ENCODE results near the gene RCOR1. TPM values are rescaled to one million over a fixed set of nuclear protein-coding genes. Genes with fewer than 3 reads are reported as not detected.

The RCOR1 gene
- total and polyA plus RNA-seq, 11 donors: 2.7 to 20.9 (median 12.1) TPM

DNA sequence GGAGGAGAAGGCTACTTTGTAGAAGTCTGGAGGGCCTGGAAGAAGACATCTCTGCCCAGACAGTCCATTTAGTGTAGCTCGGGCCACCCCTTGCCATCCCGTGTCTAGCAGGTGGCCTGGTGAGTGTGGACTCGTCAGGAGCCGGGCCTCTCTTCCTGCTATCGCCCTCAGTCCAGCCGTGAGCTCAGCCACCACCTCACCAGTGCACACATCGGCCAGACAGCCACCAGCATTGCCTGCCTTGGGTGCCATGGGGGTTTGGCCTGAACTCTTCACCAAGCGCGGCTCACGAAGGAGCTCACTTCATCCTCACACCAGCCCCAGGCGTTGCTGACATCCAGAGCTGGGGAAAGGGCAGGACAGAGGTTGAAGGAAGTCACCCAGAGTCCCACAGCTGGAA is 165.2 kb downstream of the RCOR1 start:
- WGBS, 4 donors: 89 to 92% (median 91%) methylated on average over 4 to 11 of the region's 11 CpGs
- H3K27me3 ChIP-seq: peaks cover 0 to 13% (median 0%) of the 10 kb centered on the region in 9 donors
- no peaks in the 10 kb centered on the region for H3K9me3 ChIP-seq
- no peak overlapping the region for H3K27ac ChIP-seq
- ATAC-seq (no peak), DNase-seq (no peak)
- no peak for TF ChIP-seq POLR2A (IDR thresholded peaks at IDR 0.05)
- TF ChIP-seq, protein P1, sequence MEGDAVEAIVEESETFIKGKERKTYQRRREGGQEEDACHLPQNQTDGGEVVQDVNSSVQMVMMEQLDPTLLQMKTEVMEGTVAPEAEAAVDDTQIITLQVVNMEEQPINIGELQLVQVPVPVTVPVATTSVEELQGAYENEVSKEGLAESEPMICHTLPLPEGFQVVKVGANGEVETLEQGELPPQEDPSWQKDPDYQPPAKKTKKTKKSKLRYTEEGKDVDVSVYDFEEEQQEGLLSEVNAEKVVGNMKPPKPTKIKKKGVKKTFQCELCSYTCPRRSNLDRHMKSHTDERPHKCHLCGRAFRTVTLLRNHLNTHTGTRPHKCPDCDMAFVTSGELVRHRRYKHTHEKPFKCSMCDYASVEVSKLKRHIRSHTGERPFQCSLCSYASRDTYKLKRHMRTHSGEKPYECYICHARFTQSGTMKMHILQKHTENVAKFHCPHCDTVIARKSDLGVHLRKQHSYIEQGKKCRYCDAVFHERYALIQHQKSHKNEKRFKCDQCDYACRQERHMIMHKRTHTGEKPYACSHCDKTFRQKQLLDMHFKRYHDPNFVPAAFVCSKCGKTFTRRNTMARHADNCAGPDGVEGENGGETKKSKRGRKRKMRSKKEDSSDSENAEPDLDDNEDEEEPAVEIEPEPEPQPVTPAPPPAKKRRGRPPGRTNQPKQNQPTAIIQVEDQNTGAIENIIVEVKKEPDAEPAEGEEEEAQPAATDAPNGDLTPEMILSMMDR (IDR thresholded peaks at IDR 0.05): no peak
- no peak overlapping the region for H3K4me3 ChIP-seq
- peaks cover 0 to 6% (median 0%) of the 10 kb centered on the region in 12 donors for H3K4me1 ChIP-seq
- no peaks in the 10 kb centered on the region for H3K36me3 ChIP-seq
- intact Hi-C loops (cut with DNase I): no loop called here

DNA sequence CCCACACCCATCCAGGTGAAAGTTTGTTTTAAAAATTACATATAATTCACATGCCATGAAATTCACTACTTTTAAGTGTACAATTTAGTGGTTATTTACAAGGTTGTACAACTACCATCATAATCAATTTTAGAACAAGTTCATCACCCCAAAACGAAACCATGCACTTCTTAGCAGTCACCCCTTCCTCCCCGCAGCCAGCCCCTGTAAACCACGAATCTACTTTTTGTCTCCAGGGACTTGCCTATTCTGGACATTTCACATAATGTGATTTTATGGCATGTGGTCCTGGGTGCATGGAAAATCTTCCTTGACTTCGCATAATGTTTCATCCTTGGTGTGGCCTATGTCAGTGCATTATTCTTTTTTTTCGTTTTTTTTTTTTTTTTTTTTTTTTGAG is 165.6 kb downstream of the RCOR1 start:
- peaks cover 0 to 13% (median 0%) of the 10 kb centered on the region in 9 donors for H3K27me3 ChIP-seq
- ATAC-seq (no peak), DNase-seq (no peak)
- intact Hi-C loops (cut with DNase I): no loop called here
- no peak overlapping the region for H3K27ac ChIP-seq
- no peak overlapping the region for H3K4me3 ChIP-seq
- peaks cover 0 to 6% (median 0%) of the 10 kb centered on the region in 12 donors for H3K4me1 ChIP-seq
- H3K36me3 ChIP-seq: no peaks in the 10 kb centered on the region
- no peaks in the 10 kb centered on the region for H3K9me3 ChIP-seq
- no peak for TF ChIP-seq POLR2A (IDR thresholded peaks at IDR 0.05)
- TF ChIP-seq, protein P1 (IDR thresholded peaks at IDR 0.05): no peak
- 84 to 88% (median 85%) methylated on average over 5 of the region's 5 CpGs for WGBS, 4 donors

DNA sequence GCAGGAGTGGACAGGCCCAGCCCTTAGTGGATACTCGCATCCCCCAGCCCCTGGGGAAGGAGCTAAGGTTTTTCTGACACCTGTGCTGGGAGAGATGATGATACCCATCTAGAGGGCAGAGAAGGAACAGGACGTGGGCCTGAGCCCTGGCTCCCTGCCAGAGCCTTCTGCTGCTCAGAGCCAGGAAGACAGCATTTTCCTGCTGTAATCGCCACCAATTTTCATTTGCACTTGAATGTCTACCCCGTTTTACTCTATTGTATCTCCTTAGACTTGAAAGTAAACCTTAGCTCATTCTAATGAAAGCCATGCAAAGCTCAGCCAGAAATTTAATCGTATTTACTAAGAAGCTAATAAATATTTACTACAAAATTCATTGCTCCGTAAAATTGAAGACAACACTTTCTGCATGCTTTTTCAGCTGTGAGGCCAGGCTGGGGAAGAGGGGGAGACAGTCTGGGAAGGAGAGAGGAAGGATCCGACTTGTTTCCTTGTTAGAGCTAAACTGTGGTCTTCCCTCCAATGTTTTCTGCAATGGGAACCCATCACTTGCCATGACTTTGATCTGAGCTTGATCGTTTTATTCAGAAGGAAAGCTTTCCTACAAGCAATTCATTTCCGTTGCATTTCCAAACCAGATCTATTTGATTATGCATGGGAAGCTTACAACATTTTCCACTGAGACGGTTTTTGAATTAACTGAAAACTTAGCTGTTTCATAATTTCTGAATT is 167.2 kb downstream of the RCOR1 start:
- Histone ChIP-seq H3K9me3 (no peaks in the 10 kb centered on the region), H3K4me1 (peaks cover 0 to 6% (median 0%) of the 10 kb centered on the region in 12 donors), H3K27ac (no peak overlapping the region), H3K36me3 (no peaks in the 10 kb centered on the region), H3K27me3 (peaks cover 0 to 13% (median 0%) of the 10 kb centered on the region in 9 donors), H3K4me3 (no peak overlapping the region)
- intact Hi-C loops (cut with DNase I): no loop called here
- TF ChIP-seq, protein P1 (IDR thresholded peaks at IDR 0.05): no peak
- TF ChIP-seq POLR2A (IDR thresholded peaks at IDR 0.05): no peak
- ATAC-seq (no peak), DNase-seq (no peak)
- 61 to 66% (median 63%) methylated on average over 10 of the region's 10 CpGs for WGBS, 4 donors

DNA sequence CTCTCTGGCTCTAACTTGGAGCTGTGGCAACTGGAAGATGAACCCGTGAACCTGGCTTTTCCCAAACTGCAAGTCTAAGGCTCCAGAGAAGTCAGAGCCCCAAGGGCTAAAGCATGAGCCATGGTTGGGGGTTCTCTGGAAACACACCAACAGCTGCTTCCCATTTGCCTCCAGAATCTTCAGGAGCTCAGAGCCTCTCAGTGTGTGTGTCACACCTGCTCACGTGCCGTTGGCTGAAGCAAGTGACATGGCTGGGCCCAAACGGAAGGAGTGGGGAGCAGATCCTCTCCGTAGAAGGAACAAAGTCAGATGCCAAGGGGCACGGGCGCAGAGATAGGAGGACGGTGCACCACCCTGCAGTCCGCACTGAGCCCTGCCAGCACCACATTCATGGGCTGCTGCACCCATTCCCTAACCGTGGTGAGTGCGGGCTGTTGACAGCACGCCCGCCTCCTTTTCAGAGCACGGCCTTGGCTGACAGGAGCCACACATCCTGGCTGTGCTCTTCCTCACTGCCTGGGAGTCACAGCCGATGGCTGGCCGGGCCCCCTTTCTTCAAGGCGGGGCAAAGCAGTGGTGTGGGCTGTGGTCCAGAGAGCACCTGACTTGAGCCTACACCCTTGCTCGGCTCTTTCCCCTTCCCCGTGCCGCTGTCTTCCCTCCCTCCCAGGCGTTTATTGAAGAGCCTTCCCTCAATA is 168.2 kb downstream of the RCOR1 start:
- DNase-seq: no peak
- TF ChIP-seq, protein P1 (IDR thresholded peaks at IDR 0.05): no peak
- TF ChIP-seq POLR2A (IDR thresholded peaks at IDR 0.05): no peak
- intact Hi-C loops (cut with DNase I): no loop called here

More for the DNA sequence above, 168.2 kb downstream of the RCOR1 start:
- Histone ChIP-seq H3K4me3 (no peak overlapping the region), H3K36me3 (no peaks in the 10 kb centered on the region), H3K27ac (no peak overlapping the region), H3K4me1 (peaks cover 0 to 6% (median 0%) of the 10 kb centered on the region in 12 donors), H3K27me3 (peaks cover 0 to 13% (median 0%) of the 10 kb centered on the region in 9 donors), H3K9me3 (no peaks in the 10 kb centered on the region)
- 27 to 36% (median 33%) methylated on average over 20 to 21 of the region's 21 CpGs for WGBS, 4 donors
- peak in 3 of 4 donors; percentile 26 to 56 (median 52) for ATAC-seq

All from heart left ventricle (tissue), 16 donors.